Breast epithelium (tissue), 4 donors: ENCODE results near the gene PCDHGA6. TPM values are rescaled to one million over a fixed set of nuclear protein-coding genes. Genes with fewer than 3 reads are reported as not detected.
A peak's percentile ranks its signal among the peaks of the same experiment; 100 is the strongest.

ENCODE experiments used
- DNase-seq, 2 donors: peaks; one replicate each; pipeline ENCODE4 v3.0.0-alpha.2; 2019; ENCODE audit warnings: low spot score in 2 of 2
- H3K27ac ChIP-seq, 2 donors: fragments of 200-600 bp; sonication (generic) in 1 of 2; one replicate each; pipeline ENCODE4 v1.5.1; 2016 to 2019; ENCODE audit warnings: mild to moderate bottlenecking in 1 of 2
- H3K27me3 ChIP-seq, 2 donors: fragments of 200-600 bp; sonication (generic) in 1 of 2; one replicate each; pipeline versions ENCODE4 v1.5.1 to v1.6.0; 2017 to 2019; ENCODE audit warnings: control low read depth in 1 of 2, mild to moderate bottlenecking in 1 of 2
- H3K36me3 ChIP-seq: fragments of 200-600 bp; one replicate; pipeline ENCODE4 v1.5.1; 2019
- H3K4me1 ChIP-seq, 2 donors: fragments of 200-600 bp; sonication (generic); one replicate each; pipeline ENCODE4 v1.5.1; 2016 to 2019; ENCODE audit warnings: control low read depth in 1 of 2
- H3K4me3 ChIP-seq, 3 donors: fragments of 200-600 bp; sonication (generic); 1 replicate in 2 of 3; 2 replicates in 1 of 3; pipeline ENCODE4 v1.5.1; 2016 to 2019; ENCODE audit warnings: mild to moderate bottlenecking in 3 of 3, moderate library complexity in 2 of 3
- H3K9me3 ChIP-seq, 2 donors: fragments of 200-600 bp; sonication (generic) in 1 of 2; one replicate each; pipeline ENCODE4 v1.5.1; 2016 to 2019; ENCODE audit warnings: control low read depth in 1 of 2
- CTCF ChIP-seq, 3 donors: fragments of 450-650 bp; IDR thresholded peaks; one replicate each; pipeline ENCODE4 v1.5.1; 2016 to 2017; ENCODE audit warnings: antibody characterized with exemption in 3 of 3, mild to moderate bottlenecking in 3 of 3, moderate library complexity in 3 of 3
- POLR2A ChIP-seq: fragments of 450-650 bp; IDR thresholded peaks from one replicate; pipeline ENCODE4 v1.6.1; 2016; ENCODE audit warnings: antibody characterized with exemption, mild to moderate bottlenecking, moderate library complexity
- POLR2AphosphoS5 ChIP-seq, 3 donors: sonication (generic); formaldehyde crosslinking; IDR thresholded peaks; one replicate each; pipeline ENCODE4 v1.6.1; 2017; ENCODE audit warnings: antibody characterized with exemption in 3 of 3
- intact Hi-C: fragments of 100-400 bp; cut with DNase I; formaldehyde crosslinking; loops from one replicate; pipeline ENCODE4 v1.15.1; 2023; ENCODE audit warnings: low total_unique reads
- total RNA-seq, 3 donors: library from RNA; depleted of rRNA; stranded (reverse); fragments of >200 nt; gene quantifications; one replicate each; pipeline ENCODE4 v1.1.0, GENCODE V29; 2016

The PCDHGA6 gene
- total RNA-seq, 3 donors from 2014 or later, result 4.0 to 8.5 (median 8.3) TPM

- intact Hi-C loops, result loop anchor here (10.0 kb wide), 1 partner anchor 127 kb away; no protein-coding TSS in a partner anchor
- no peaks in the 10 kb centered on the region for H3K36me3 ChIP-seq
These were observed 54.2 kb downstream of the PCDHGA6 start for GRCh38 chr5:141427783-141428426.

More at GRCh38 chr5:141427783-141428426, 54.2 kb downstream of the PCDHGA6 start:
- H3K27me3 ChIP-seq, result no peaks in the 10 kb centered on the region
- H3K4me1 ChIP-seq, result no peaks in the 10 kb centered on the region
- no peak for DNase-seq
- H3K9me3 ChIP-seq, result peaks cover 91 to 99% of the 10 kb centered on the region in 2 donors
- TF ChIP-seq CTCF (IDR thresholded peaks at IDR 0.05) (no peak), POLR2A (no peak), POLR2AphosphoS5 (IDR thresholded peaks at IDR 0.05) (no peak)
- peak overlapping the region in 1 of 3 donors; percentile 34 for H3K4me3 ChIP-seq
- H3K27ac ChIP-seq, result no peak overlapping the region

Other genes with a start within 250 kb of the PCDHGA6 start
- gene PCDHB5, start 238.7 kb upstream of the PCDHGA6 start, total RNA-seq, result 1 to 10 TPM; 3.4 to 9.8 (median 6.4) TPM
- 1 to 10 TPM; 1.4 to 3.6 (median 2.2) TPM for gene PCDHB6, start 223.8 kb upstream of the PCDHGA6 start, total RNA-seq
- gene PCDHB7, start 201.2 kb upstream of the PCDHGA6 start, total RNA-seq, result 1 to 10 TPM; 2.3 to 4.6 (median 3.4) TPM
- gene PCDHB8, start 196.1 kb upstream of the PCDHGA6 start, total RNA-seq, result 1 to 10 TPM in 1 of 3 donors, under 1 TPM in 2; 0.73 to 4.6 (median 0.80) TPM
- 10 to 100 TPM in 1 of 3 donors, 1 to 10 TPM in 2; 4.3 to 11.8 (median 6.3) TPM for gene PCDHB16, start 191.5 kb upstream of the PCDHGA6 start, total RNA-seq
- 1 to 10 TPM; 2.2 to 4.6 (median 4.1) TPM for gene PCDHB9, start 186.7 kb upstream of the PCDHGA6 start, total RNA-seq
- 1 to 10 TPM; 3.8 to 4.8 (median 4.6) TPM for gene PCDHB10, start 181.5 kb upstream of the PCDHGA6 start, total RNA-seq
- gene PCDHB11, start 174.3 kb upstream of the PCDHGA6 start, total RNA-seq, result 1 to 10 TPM; 2.3 to 4.6 (median 2.7) TPM
- 1 to 10 TPM; 3.7 to 5.2 (median 5.0) TPM for gene PCDHB12, start 165.2 kb upstream of the PCDHGA6 start, total RNA-seq
- 1 to 10 TPM; 3.7 to 5.9 (median 4.8) TPM for gene PCDHB13, start 160.0 kb upstream of the PCDHGA6 start, total RNA-seq
- gene PCDHB14, start 150.5 kb upstream of the PCDHGA6 start, total RNA-seq, result 1 to 10 TPM; 4.2 to 5.9 (median 5.9) TPM
- 1 to 10 TPM; 1.6 to 4.2 (median 3.3) TPM for gene PCDHB15, start 128.5 kb upstream of the PCDHGA6 start, total RNA-seq
- 1 to 10 TPM in 1 of 3 donors, under 1 TPM in 2; 0.64 to 2.0 (median 0.98) TPM for gene SLC25A2, start 69.8 kb upstream of the PCDHGA6 start, total RNA-seq
- gene TAF7, start 53.1 kb upstream of the PCDHGA6 start, total RNA-seq, result 10 to 100 TPM; 59.2 to 96.2 (median 68.2) TPM
- 1 to 10 TPM in 2 of 3 donors, under 1 TPM in 1; 0.80 to 1.3 (median 1.2) TPM for gene PCDHGA1, start 43.4 kb upstream of the PCDHGA6 start, total RNA-seq
- 1 to 10 TPM; 4.6 to 8.6 (median 6.2) TPM for gene PCDHGA2, start 35.1 kb upstream of the PCDHGA6 start, total RNA-seq
- 1 to 10 TPM; 4.3 to 5.9 (median 5.0) TPM for gene PCDHGA3, start 30.1 kb upstream of the PCDHGA6 start, total RNA-seq
- 1 to 10 TPM; 2.7 to 5.9 (median 5.1) TPM for gene PCDHGB1, start 23.8 kb upstream of the PCDHGA6 start, total RNA-seq
- 10 to 100 TPM in 1 of 3 donors, 1 to 10 TPM in 2; 5.3 to 12.1 (median 6.4) TPM for gene PCDHGA4, start 18.9 kb upstream of the PCDHGA6 start, total RNA-seq
- gene PCDHGB2, start 13.9 kb upstream of the PCDHGA6 start, total RNA-seq, result 10 to 100 TPM in 1 of 3 donors, 1 to 10 TPM in 2; 6.2 to 10.5 (median 7.8) TPM
- 1 to 10 TPM; 5.4 to 9.4 (median 8.8) TPM for gene PCDHGA5, start 9.7 kb upstream of the PCDHGA6 start, total RNA-seq
- gene PCDHGB3, start 3.6 kb upstream of the PCDHGA6 start, total RNA-seq, result 10 to 100 TPM in 1 of 3 donors, 1 to 10 TPM in 2; 5.3 to 10.2 (median 8.6) TPM
- gene PCDHGA7, start 8.9 kb downstream of the PCDHGA6 start, total RNA-seq, result 10 to 100 TPM in 1 of 3 donors, 1 to 10 TPM in 2; 3.7 to 10.8 (median 10.0) TPM
- 10 to 100 TPM in 1 of 3 donors, 1 to 10 TPM in 2; 5.3 to 10.5 (median 8.9) TPM for gene PCDHGB4, start 13.8 kb downstream of the PCDHGA6 start, total RNA-seq
- gene PCDHGA8, start 18.7 kb downstream of the PCDHGA6 start, total RNA-seq, result 1 to 10 TPM; 2.6 to 7.2 (median 6.0) TPM
- 10 to 100 TPM in 2 of 3 donors, 1 to 10 TPM in 1; 7.5 to 20.6 (median 19.8) TPM for gene PCDHGB5, start 24.1 kb downstream of the PCDHGA6 start, total RNA-seq
- 10 to 100 TPM in 2 of 3 donors, 1 to 10 TPM in 1; 7.8 to 16.7 (median 13.8) TPM for gene PCDHGA9, start 28.9 kb downstream of the PCDHGA6 start, total RNA-seq
- 10 to 100 TPM in 2 of 3 donors, 1 to 10 TPM in 1; 8.8 to 12.8 (median 10.8) TPM for gene PCDHGB6, start 34.1 kb downstream of the PCDHGA6 start, total RNA-seq
- gene PCDHGA10, start 39.1 kb downstream of the PCDHGA6 start, total RNA-seq, result 10 to 100 TPM in 2 of 3 donors, 1 to 10 TPM in 1; 7.2 to 10.7 (median 10.5) TPM
- gene PCDHGB7, start 43.8 kb downstream of the PCDHGA6 start, total RNA-seq, result 10 to 100 TPM; 15.4 to 21.3 (median 16.0) TPM
- gene PCDHGA11, start 47.2 kb downstream of the PCDHGA6 start, total RNA-seq, result 1 to 10 TPM; 5.0 to 9.8 (median 9.7) TPM
- 10 to 100 TPM in 2 of 3 donors, 1 to 10 TPM in 1; 9.8 to 12.0 (median 11.1) TPM for gene PCDHGA12, start 56.6 kb downstream of the PCDHGA6 start, total RNA-seq
- gene PCDHGC3, start 102.1 kb downstream of the PCDHGA6 start, total RNA-seq, result 10 to 100 TPM; 29.6 to 41.6 (median 35.1) TPM
- 1 to 10 TPM; 2.6 to 6.2 (median 6.0) TPM for gene PCDHGC4, start 111.1 kb downstream of the PCDHGA6 start, total RNA-seq
- gene PCDHGC5, start 115.2 kb downstream of the PCDHGA6 start, total RNA-seq, result 1 to 10 TPM; 2.1 to 3.5 (median 3.3) TPM
- 10 to 100 TPM; 58.8 to 64.8 (median 63.6) TPM for gene DIAPH1, start 245.1 kb downstream of the PCDHGA6 start, total RNA-seq